ENCODE results near the gene DEFB125. TPM values are rescaled to one million over a fixed set of nuclear protein-coding genes. Genes with fewer than 3 reads are reported as not detected.
A peak's percentile ranks its signal among the peaks of the same experiment; 100 is the strongest.
"Not testable (repeated sequence)": the region's sequence is repeated elsewhere in the genome, so short reads cannot be mapped to it uniquely, and the experiment has no call there.

Gene DEFB125
- not detected in 2 replicates for total RNA-seq

GRCh38 chr20:87401-87800 is at the start of gene DEFB125:
DEFB125 (plus strand) TSS chr20:87672; CDS start chr20:87710, 38 bp downstream.
- no peak for DNase-seq

- no peak for DNase-seq
These were observed 27.2 kb upstream of the DEFB125 start for GRCh38 chr20:60035-60918.

- DNase-seq: no peak
These were observed 26.2 kb upstream of the DEFB125 start for GRCh38 chr20:61230-61629.

GRCh38 chr20:61757-62156 is 25.7 kb upstream of the DEFB125 start:
- no peak for DNase-seq

GRCh38 chr20:62487-62886 is 25.0 kb upstream of the DEFB125 start:
- no peak for DNase-seq

GRCh38 chr20:64026-64603 is 23.4 kb upstream of the DEFB125 start:
- no peak for DNase-seq

- DNase-seq: no peak
These were observed 22.6 kb upstream of the DEFB125 start for GRCh38 chr20:64766-65322.

GRCh38 chr20:77231-77630 is 10.2 kb upstream of the DEFB125 start:
- DNase-seq: no peak

GRCh38 chr20:78338-78737 is 9.1 kb upstream of the DEFB125 start:
- DNase-seq: no peak

GRCh38 chr20:79565-79964 is 7.9 kb upstream of the DEFB125 start:
- no peak for DNase-seq

GRCh38 chr20:90651-91050 is 3.2 kb downstream of the DEFB125 start:
- DNase-seq: no peak

GRCh38 chr20:93641-94040 is 6.2 kb downstream of the DEFB125 start:
- no peak for DNase-seq

GRCh38 chr20:95215-95614 is 7.7 kb downstream of the DEFB125 start:
- no peak for DNase-seq

- not testable (repeated sequence) for DNase-seq
These were observed 10.2 kb downstream of the DEFB125 start for GRCh38 chr20:97691-98090.

GRCh38 chr20:101975-102374 is 14.5 kb downstream of the DEFB125 start:
- DNase-seq: no peak

GRCh38 chr20:103456-103855 is 16.0 kb downstream of the DEFB125 start:
- DNase-seq: no peak

GRCh38 chr20:112396-112795 is 24.9 kb downstream of the DEFB125 start:
- DNase-seq: no peak

GRCh38 chr20:117518-117917 is 30.0 kb downstream of the DEFB125 start:
- no peak for DNase-seq

- not testable (repeated sequence) for DNase-seq
These were observed 42.4 kb downstream of the DEFB125 start for GRCh38 chr20:129786-130323.

- peak; percentile 3 for DNase-seq
These were observed 50.4 kb downstream of the DEFB125 start for GRCh38 chr20:137668-138490.

GRCh38 chr20:142290-142689 is 54.8 kb downstream of the DEFB125 start, which contains the start of gene DEFB126:
DEFB126 (plus strand) TSS chr20:142590; CDS start chr20:142629, 39 bp downstream.
- DNase-seq: no peak

- no peak for DNase-seq
These were observed 58.4 kb downstream of the DEFB125 start for GRCh38 chr20:145877-146276.
